GM11168 (cell line): Measurements from ENCODE around the gene MCM5.
"Not testable (repeated sequence)": the region's sequence is repeated elsewhere in the genome, so short reads cannot be mapped to it uniquely, and the experiment has no call there.

ENCODE experiments used
- in situ Hi-C: fragments of 300-500 bp; cut with MboI; formaldehyde crosslinking; loops from one replicate; pipeline ENCODE4 v1.12.0; 2022; ENCODE audit warnings: low sequenced_read_pairs; ENCODE audit not compliant: unreplicated experiment

The MCM5 gene

GRCh38 chr22:35377735-35378134 lies 22.2 kb upstream of the MCM5 start:
- in situ Hi-C loops = no loop called here

DNA sequence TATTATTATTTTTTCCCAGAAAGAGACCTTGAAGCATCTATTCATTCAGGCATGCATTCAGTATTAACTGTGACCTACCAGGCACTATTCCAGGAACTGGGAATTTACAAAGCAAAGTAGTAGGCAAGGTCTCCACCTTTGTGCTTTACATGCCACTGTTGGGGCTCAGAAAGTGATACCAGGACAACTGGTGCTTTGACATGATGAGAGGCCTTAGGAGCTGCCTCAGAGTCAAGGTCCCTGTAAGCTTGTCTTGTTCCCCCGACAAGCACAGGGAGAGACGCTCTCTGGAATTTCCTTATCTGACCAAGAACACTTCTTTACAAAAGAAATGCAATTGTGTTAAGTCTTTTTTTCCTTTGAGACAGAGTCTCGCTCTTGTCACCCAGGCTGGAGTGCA lies 21.3 kb upstream of the MCM5 start:
- in situ Hi-C loops = no loop called here

- in situ Hi-C loops = no loop called here
These were observed 20.6 kb upstream of the MCM5 start for GRCh38 chr22:35379146-35379993.

GRCh38 chr22:35380013-35380412 lies 19.9 kb upstream of the MCM5 start:
- in situ Hi-C loops = no loop called here

GRCh38 chr22:35380537-35381423 lies 19.2 kb upstream of the MCM5 start, which contains the start of gene HMOX1:
HMOX1 (plus strand) TSS chr22:35381096; CDS start chr22:35381174, 78 bp downstream.
- in situ Hi-C loops = no loop called here

DNA sequence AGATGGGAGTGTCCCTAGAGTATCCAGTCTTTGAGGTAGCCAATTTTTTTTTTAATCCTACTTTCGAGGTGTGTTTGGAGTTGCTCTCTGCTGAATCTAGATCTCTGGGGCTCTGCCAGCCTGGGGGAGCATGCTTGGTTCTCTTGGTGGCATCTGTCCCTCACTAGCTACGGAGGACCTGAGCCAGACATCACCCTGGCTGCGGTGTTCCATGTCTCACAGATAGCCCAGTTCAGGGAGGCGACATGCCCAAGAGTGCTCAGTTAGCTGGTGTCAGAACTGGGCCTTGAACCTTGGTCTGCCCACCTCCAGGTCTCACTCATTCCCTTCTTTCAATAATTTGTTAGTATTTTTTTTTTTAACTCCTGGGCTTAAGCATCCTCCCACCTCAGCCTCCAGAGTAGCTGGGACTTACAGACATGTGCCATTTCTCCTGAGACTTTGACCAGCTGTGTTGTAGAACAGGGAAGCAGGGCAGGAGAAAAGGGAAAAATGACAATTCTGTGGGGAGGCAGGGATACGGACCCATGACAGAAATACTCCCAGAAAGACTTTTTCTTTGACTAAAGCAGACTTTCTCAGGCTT lies 18.4 kb upstream of the MCM5 start:
- in situ Hi-C loops = no loop called here

DNA sequence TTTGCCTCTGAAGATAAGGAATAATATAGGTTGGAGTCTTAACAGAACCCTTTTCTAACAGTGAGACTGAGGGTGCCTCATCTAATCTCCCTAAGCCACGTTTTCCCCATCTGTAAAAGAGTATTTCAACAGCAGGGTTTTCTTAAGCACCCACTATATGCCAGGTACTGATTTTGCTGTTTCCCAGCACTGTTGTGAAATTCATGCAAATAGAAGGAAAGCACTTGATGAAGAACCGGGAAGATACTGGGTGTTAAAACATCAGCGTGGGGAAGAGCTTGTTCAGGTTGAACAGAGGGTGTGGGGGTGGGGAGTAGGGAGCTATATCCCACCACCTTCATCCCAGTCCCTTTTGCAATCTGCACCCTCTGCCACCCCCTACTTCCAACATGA lies 16.3 kb upstream of the MCM5 start:
- in situ Hi-C loops = no loop called here

GRCh38 chr22:35384527-35384926 lies 15.4 kb upstream of the MCM5 start:
- in situ Hi-C loops = no loop called here

DNA sequence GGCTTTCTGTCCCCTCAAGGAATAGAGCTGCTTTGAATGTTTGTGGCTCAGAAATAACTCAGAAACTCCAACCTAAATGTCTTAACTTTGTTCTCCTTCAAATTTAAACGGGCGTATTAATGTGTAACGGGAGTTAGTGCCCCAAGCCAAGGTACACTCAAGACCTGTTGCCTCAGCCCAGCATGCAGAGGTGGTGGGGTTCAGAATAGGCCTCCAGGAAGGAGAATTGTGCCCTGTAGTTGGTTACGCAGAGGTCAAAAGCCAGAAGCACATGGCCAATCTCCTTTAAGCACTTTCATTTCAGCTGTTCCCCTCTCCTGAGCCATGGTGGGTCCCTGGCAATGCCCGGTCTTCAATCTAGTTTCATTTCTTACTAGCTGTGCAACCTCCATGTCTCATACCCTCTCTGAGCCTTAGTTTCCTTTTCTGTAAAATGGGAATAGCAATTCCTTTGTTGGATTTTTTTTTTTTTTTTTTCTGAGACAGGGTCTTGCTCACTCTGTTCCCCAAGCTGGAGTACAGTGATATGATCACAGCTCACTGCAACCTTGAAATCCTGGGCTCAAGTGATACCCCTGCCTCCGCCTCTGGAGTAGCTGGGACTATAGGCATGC lies 14.9 kb upstream of the MCM5 start:
- in situ Hi-C loops = no loop called here

GRCh38 chr22:35386670-35387288 lies 13.2 kb upstream of the MCM5 start:
- in situ Hi-C loops = no loop called here

DNA sequence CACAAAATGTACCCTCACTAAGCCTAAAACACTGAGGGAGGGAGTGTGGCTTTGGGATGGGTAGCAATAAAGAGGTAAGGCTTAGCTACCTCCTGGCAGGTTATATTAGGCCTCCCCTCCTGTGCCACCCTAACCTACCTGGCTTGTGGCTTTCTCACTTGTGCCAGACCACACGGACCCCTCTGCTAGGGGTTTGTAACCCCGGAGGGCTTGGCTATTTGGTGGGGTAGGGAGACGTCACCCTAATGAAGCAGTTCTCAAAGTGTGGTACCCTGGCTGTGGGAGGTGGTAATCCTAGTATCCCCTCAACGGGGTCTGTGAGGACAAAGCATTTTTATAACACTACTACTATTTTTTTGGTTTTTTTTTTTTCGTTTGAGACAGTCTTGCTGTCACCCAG lies 9.0 kb upstream of the MCM5 start:
- in situ Hi-C loops = no loop called here

GRCh38 chr22:35392357-35392756 lies 7.6 kb upstream of the MCM5 start:
- in situ Hi-C loops = no loop called here

DNA sequence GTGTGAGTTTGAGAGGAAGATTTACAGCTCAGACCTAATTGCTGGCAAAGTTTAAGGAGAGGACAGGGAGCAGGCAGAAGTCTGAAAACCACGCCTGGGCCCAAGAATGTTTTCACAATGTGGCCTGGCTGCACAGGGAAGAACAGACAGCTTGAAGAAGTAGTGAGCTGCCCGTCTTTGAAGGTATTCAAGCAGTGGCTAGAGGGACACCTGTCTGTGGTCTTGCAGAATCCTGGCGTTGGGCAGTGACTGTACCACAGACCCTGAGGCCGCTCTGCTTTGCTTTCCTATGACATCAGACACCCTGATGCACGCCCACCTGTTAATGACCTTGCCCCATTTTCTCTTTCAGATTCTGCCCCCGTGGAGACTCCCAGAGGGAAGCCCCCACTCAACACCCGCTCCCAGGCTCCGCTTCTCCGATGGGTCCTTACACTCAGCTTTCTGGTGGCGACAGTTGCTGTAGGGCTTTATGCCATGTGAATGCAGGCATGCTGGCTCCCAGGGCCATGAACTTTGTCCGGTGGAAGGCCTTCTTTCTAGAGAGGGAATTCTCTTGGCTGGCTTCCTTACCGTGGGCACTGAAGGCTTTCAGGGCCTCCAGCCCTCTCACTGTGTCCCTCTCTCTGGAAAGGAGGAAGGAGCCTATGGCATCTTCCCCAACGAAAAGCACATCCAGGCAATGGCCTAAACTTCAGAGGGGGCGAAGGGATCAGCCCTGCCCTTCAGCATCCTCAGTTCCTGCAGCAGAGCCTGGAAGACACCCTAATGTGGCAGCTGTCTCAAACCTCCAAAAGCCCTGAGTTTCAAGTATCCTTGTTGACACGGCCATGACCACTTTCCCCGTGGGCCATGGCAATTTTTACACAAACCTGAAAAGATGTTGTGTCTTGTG lies 6.6 kb upstream of the MCM5 start:
- in situ Hi-C loops = no loop called here

GRCh38 chr22:35394011-35394312 lies 6.0 kb upstream of the MCM5 start:
- in situ Hi-C loops = no loop called here

GRCh38 chr22:35394810-35395563 lies 5.0 kb upstream of the MCM5 start:
- in situ Hi-C loops = no loop called here

GRCh38 chr22:35396622-35397021 lies 3.3 kb upstream of the MCM5 start:
- in situ Hi-C loops = not testable (repeated sequence)

- in situ Hi-C loops = no loop called here
These were observed 2.6 kb upstream of the MCM5 start for GRCh38 chr22:35397095-35397904.

- in situ Hi-C loops = no loop called here
These were observed 1.4 kb upstream of the MCM5 start for GRCh38 chr22:35398591-35398973.
